Measurements from ENCODE around the gene CDH10. TPM values are rescaled to one million over a fixed set of nuclear protein-coding genes. Genes with fewer than 3 reads are reported as not detected.

CDH10 gene
- total and polyA plus RNA-seq, 2 of the 4 experiments (the other 2 are of a cell fraction): 0.18 to 0.21 TPM

GRCh38 chr5:24645483-24645882 lies 705 bp upstream of the CDH10 start:
- H4K8ac ChIP-seq (ENCODE audit: low read depth in 2 of 2, low read length in 2 of 2): no peak overlapping the region
- H4K91ac ChIP-seq (ENCODE audit: insufficient read depth, low read depth, low read length): no peak overlapping the region
- no TSS peak for BruUV-seq (replicated peaks)
- no peak for TF ChIP-seq POLR2A (IDR thresholded peaks at IDR 0.05; ENCODE audit: low read depth, low read length)
- no peak for TF ChIP-seq RCOR1 (IDR thresholded peaks at IDR 0.05; ENCODE audit: insufficient replicate concordance, low read length)
- TF ChIP-seq, protein P1, sequence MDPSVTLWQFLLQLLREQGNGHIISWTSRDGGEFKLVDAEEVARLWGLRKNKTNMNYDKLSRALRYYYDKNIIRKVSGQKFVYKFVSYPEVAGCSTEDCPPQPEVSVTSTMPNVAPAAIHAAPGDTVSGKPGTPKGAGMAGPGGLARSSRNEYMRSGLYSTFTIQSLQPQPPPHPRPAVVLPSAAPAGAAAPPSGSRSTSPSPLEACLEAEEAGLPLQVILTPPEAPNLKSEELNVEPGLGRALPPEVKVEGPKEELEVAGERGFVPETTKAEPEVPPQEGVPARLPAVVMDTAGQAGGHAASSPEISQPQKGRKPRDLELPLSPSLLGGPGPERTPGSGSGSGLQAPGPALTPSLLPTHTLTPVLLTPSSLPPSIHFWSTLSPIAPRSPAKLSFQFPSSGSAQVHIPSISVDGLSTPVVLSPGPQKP (IDR thresholded peaks at IDR 0.05; ENCODE audit: borderline replicate concordance, low read depth, low read length): no peak
- TF ChIP-seq, protein P2, sequence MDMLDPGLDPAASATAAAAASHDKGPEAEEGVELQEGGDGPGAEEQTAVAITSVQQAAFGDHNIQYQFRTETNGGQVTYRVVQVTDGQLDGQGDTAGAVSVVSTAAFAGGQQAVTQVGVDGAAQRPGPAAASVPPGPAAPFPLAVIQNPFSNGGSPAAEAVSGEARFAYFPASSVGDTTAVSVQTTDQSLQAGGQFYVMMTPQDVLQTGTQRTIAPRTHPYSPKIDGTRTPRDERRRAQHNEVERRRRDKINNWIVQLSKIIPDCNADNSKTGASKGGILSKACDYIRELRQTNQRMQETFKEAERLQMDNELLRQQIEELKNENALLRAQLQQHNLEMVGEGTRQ (IDR thresholded peaks at IDR 0.05; ENCODE audit: low read depth, low read length): no peak
- no peak for TF ChIP-seq BHLHE40 (IDR thresholded peaks at IDR 0.05; ENCODE audit: low read depth, low read length)
- TF ChIP-seq RFX5 (IDR thresholded peaks at IDR 0.05; ENCODE audit: low read depth, low read length): no peak
- TF ChIP-seq RAD21 (IDR thresholded peaks at IDR 0.05; ENCODE audit: low read length): no peak
- TF ChIP-seq SMC3 (IDR thresholded peaks at IDR 0.05; ENCODE audit: low read depth, low read length): no peak
- no peak overlapping the region for H3K56ac ChIP-seq (ENCODE audit: extremely low read depth, insufficient read depth, low read length)
- H3K27ac ChIP-seq (ENCODE audit: insufficient read depth, low read length): no peak overlapping the region
- intact Hi-C loops (cut with micrococcal nuclease) (no loop called here), dilution Hi-C loops (cut with HindIII; ENCODE audit: low sequenced_read_pairs, unreplicated experiment) (no loop called here), in situ Hi-C loops (cut with MboI; ENCODE audit: low sequenced_read_pairs) (no loop called here)
- WGBS, 2 experiments (ENCODE audit: extremely low coverage in 2 of 2, insufficient read length in 1 of 2): no CpG with 5 or more reads among the region's 5 CpGs
- no peak overlapping the region for H3K4me2 ChIP-seq (ENCODE audit: low read depth, low read length)
- no peak overlapping the region for H3K14ac ChIP-seq (replicated peaks; ENCODE audit: low read depth, low read length)
- no peak overlapping the region for H2AK9ac ChIP-seq (replicated peaks; ENCODE audit: low read depth, low read length, poor library complexity)
- H3K23ac ChIP-seq (ENCODE audit: low read depth, low read length): no peak overlapping the region
- no peaks in the 10 kb centered on the region for H3K79me1 ChIP-seq (ENCODE audit: low read depth in 1 of 2, low read length in 2 of 2)
- H2BK5ac ChIP-seq (ENCODE audit: low read depth, low read length, poor library complexity, severe bottlenecking): no peak overlapping the region
- H3K9ac ChIP-seq (ENCODE audit: low read depth, low read length): no peak overlapping the region
- no peak overlapping the region for H4K5ac ChIP-seq (ENCODE audit: low read depth, low read length)
- no peak overlapping the region for H3K18ac ChIP-seq (ENCODE audit: low read depth, low read length)
- H3K9me1 ChIP-seq (ENCODE audit: insufficient read depth, low read length): no peaks in the 10 kb centered on the region
- CTCF ChIA-PET: no interaction called here
- no peak overlapping the region for H2BK120ac ChIP-seq (ENCODE audit: low read depth, low read length)
- H2BK20ac ChIP-seq (ENCODE audit: low read depth, low read length): no peak overlapping the region
- no peaks in the 10 kb centered on the region; the same call in 1 of the 2 replicates for H3K9me3 ChIP-seq (ENCODE audit: control insufficient read depth, insufficient read depth, low read length)
- no peaks in the 10 kb centered on the region for H3K36me3 ChIP-seq (ENCODE audit: control insufficient read depth, insufficient read depth, low read length)
- no peaks in the 10 kb centered on the region for H3K4me1 ChIP-seq (ENCODE audit: control insufficient read depth, insufficient read depth, low read length)
- no peaks in the 10 kb centered on the region for H4K20me1 ChIP-seq (ENCODE audit: insufficient read depth, low read length)
- H2AFZ ChIP-seq (replicated peaks; ENCODE audit: low read length, poor library complexity): no peak overlapping the region
- no peak overlapping the region for H3K4ac ChIP-seq (ENCODE audit: low read depth, low read length)
- POLR2A ChIA-PET (ENCODE audit: unreplicated experiment): interaction anchor here (0.6 kb wide), 1 partner anchor 1320 kb away, joined by 3 read pairs; no protein-coding TSS in a partner anchor
- ATAC-seq (ENCODE audit: low read depth): no peak
- H2BK15ac ChIP-seq (ENCODE audit: low read depth, low read length): no peak overlapping the region
- no peak overlapping the region for H3K4me3 ChIP-seq (ENCODE audit: insufficient read depth, low read depth, low read length)
- H3K27me3 ChIP-seq (ENCODE audit: control insufficient read depth, insufficient read depth, low read length): no peaks in the 10 kb centered on the region
- H2AK5ac ChIP-seq (ENCODE audit: low read depth, low read length): no peak overlapping the region
- no peak for DNase-seq

Measured in IMR-90 (cell line).